H1 (cell line): ENCODE measurements around the gene ARMS2. TPM values are rescaled to one million over a fixed set of nuclear protein-coding genes. Genes with fewer than 3 reads are reported as not detected.

Source experiments
- CTCF ChIA-PET: fragments of 300-600 bp; sonication (Branson Sonifier 250); formaldehyde crosslinking; loops from one replicate; lab custom pipeline; 2021; ENCODE audit not compliant: partially characterized antibody; lab: Charles Lee
- POLR2A ChIA-PET: fragments of 300-600 bp; sonication (Branson Sonifier 250); formaldehyde crosslinking; loops from one replicate; lab custom pipeline; 2021; ENCODE audit warnings: inconsistent platforms; ENCODE audit not compliant: partially characterized antibody; lab: Charles Lee
- DNase-seq, 2 experiments: peaks; one replicate each; pipeline versions ENCODE4 v3.0.0 to v3.0.0-alpha.2; 2010 to 2022; ENCODE audit warnings: low spot score in 2 of 2, low read depth in 1 of 2, mixed read lengths in 1 of 2
- FAIRE-seq: peaks from 2 replicates; lab custom pipeline; 2011; peaks lifted over from hg19 to GRCh38; lab: Jason Lieb, UNC
- H2AFZ ChIP-seq: 2 replicates; pipeline ENCODE4 v1.8.1; 2012; ENCODE audit warnings: low read length, inconsistent platforms
- H2AK5ac ChIP-seq: 2 replicates; pipeline ENCODE4 v1.6.1; 2013; ENCODE audit warnings: low read depth, low read length
- H2BK120ac ChIP-seq: replicated peaks from 2 replicates; pipeline ENCODE3; 2013; ENCODE audit warnings: low read depth, low read length, inconsistent platforms
- H2BK12ac ChIP-seq: 2 replicates; pipeline ENCODE4 v1.6.1; 2013; ENCODE audit warnings: low read depth, low read length
- H2BK15ac ChIP-seq: 2 replicates; pipeline ENCODE4 v1.6.1; 2013; ENCODE audit warnings: low read length
- H2BK20ac ChIP-seq: 2 replicates; pipeline ENCODE4 v1.6.1; 2013; ENCODE audit warnings: low read length
- H2BK5ac ChIP-seq: 2 replicates; pipeline ENCODE4 v1.6.1; 2013; ENCODE audit warnings: low read depth, low read length
- H3K14ac ChIP-seq: 2 replicates; pipeline ENCODE4 v1.6.1; 2013; ENCODE audit warnings: inconsistent platforms; ENCODE audit not compliant: insufficient read length
- H3K18ac ChIP-seq: 2 replicates; pipeline ENCODE4 v1.6.1; 2013; ENCODE audit warnings: low read length; ENCODE audit errors: extremely low read depth
- H3K23ac ChIP-seq: 2 replicates; pipeline ENCODE4 v1.6.1; 2013; ENCODE audit warnings: inconsistent platforms; ENCODE audit not compliant: insufficient read length
- H3K23me2 ChIP-seq: 2 replicates; pipeline ENCODE4 v1.6.1; 2013; ENCODE audit warnings: low read depth, low read length
- H3K27ac ChIP-seq: 2 replicates; pipeline ENCODE4 v1.6.1; 2011; ENCODE audit warnings: low read depth, low read length, inconsistent platforms
- H3K27me3 ChIP-seq, 4 experiments: replicated peaks in 1 of 4; 1 replicate in 1 of 4; 2 replicates in 3 of 4; pipeline versions ENCODE4 v1.6.1 to v1.8.1; 2011 to 2013; ENCODE audit warnings: low read length in 3 of 4, mild to moderate bottlenecking in 3 of 4, inconsistent platforms in 2 of 4, mixed read lengths in 2 of 4, moderate library complexity in 1 of 4; ENCODE audit not compliant: control insufficient read depth in 3 of 4, insufficient read depth in 3 of 4; ENCODE audit errors: extremely low read depth in 1 of 4
- H3K36me3 ChIP-seq, 4 experiments: 2 replicates each; pipeline versions ENCODE4 v1.6.1 to v1.8.1; 2011 to 2013; ENCODE audit warnings: mild to moderate bottlenecking in 4 of 4, low read length in 3 of 4, moderate library complexity in 2 of 4, control low read depth in 1 of 4, inconsistent platforms in 1 of 4; ENCODE audit not compliant: insufficient read depth in 4 of 4, control insufficient read depth in 2 of 4
- H3K4ac ChIP-seq: replicated peaks from 2 replicates; pipeline ENCODE3; 2013; ENCODE audit warnings: low read length, low read depth, mixed read lengths, inconsistent platforms; ENCODE audit not compliant: insufficient read length
- H3K4me1 ChIP-seq, 4 experiments: replicated peaks in 1 of 4; 1 replicate in 1 of 4; 2 replicates in 3 of 4; pipeline versions ENCODE4 v1.6.1 to v1.8.1; 2011 to 2013; ENCODE audit warnings: low read length in 3 of 4, inconsistent platforms in 2 of 4, mixed read lengths in 1 of 4; ENCODE audit not compliant: insufficient read depth in 4 of 4, control insufficient read depth in 3 of 4
- H3K4me2 ChIP-seq, 2 experiments: 2 replicates each; pipeline versions ENCODE4 v1.6.1 to v1.8.1; 2011 to 2013; ENCODE audit warnings: low read depth in 2 of 2, low read length in 2 of 2, control low read depth in 1 of 2, inconsistent platforms in 1 of 2, mild to moderate bottlenecking in 1 of 2; ENCODE audit not compliant: insufficient read depth in 1 of 2
- H3K4me3 ChIP-seq, 4 experiments: fragments of 200-600, 300-600 bp in 1 of 4; sonication (generic), shearing (Covaris generic), sonication (Bioruptor Twin) in 1 of 4; 2 replicates each; pipeline versions ENCODE4 v1.5.1 to v1.8.1; 2011 to 2016; ENCODE audit warnings: low read length in 4 of 4, low read depth in 3 of 4, control low read depth in 2 of 4, inconsistent platforms in 2 of 4, mild to moderate bottlenecking in 2 of 4, mixed read lengths in 1 of 4, moderate library complexity in 1 of 4; ENCODE audit not compliant: insufficient read depth in 2 of 4; ENCODE audit errors: extremely low read depth in 1 of 4
- H3K56ac ChIP-seq: replicated peaks from 2 replicates; pipeline ENCODE3; 2013; ENCODE audit warnings: low read depth, mild to moderate bottlenecking, mixed read lengths, low read length, inconsistent platforms; ENCODE audit not compliant: insufficient read length
- H3K79me1 ChIP-seq: 2 replicates; pipeline ENCODE4 v1.6.1; 2013; ENCODE audit warnings: low read depth, low read length, control low read depth
- H3K79me2 ChIP-seq, 2 experiments: 2 replicates each; pipeline versions ENCODE4 v1.6.1 to v1.8.1; 2012 to 2013; ENCODE audit warnings: low read length in 2 of 2, mild to moderate bottlenecking in 2 of 2, inconsistent platforms in 1 of 2; ENCODE audit not compliant: insufficient read depth in 2 of 2, control insufficient read depth in 1 of 2
- H3K9ac ChIP-seq, 4 experiments: replicated peaks in 1 of 4; 1 replicate in 1 of 4; 2 replicates in 3 of 4; pipeline versions ENCODE4 v1.6.1 to v1.8.1; 2011 to 2013; ENCODE audit warnings: low read depth in 3 of 4, low read length in 3 of 4, control low read depth in 2 of 4, mild to moderate bottlenecking in 2 of 4, moderate library complexity in 2 of 4, inconsistent platforms in 1 of 4; ENCODE audit errors: extremely low read depth in 1 of 4
- H3K9me3 ChIP-seq, 2 experiments: 2 replicates each; pipeline versions ENCODE4 v1.6.1 to v1.8.1; 2012 to 2013; ENCODE audit warnings: mild to moderate bottlenecking in 2 of 2, moderate library complexity in 2 of 2, control low read depth in 1 of 2, inconsistent platforms in 1 of 2, low read depth in 1 of 2, low read length in 1 of 2, mixed read lengths in 1 of 2; ENCODE audit not compliant: insufficient read depth in 2 of 2
- H4K20me1 ChIP-seq, 2 experiments: replicated peaks in 1 of 2; 2 replicates each; pipeline versions ENCODE3 to v1.8.1; 2011 to 2013; ENCODE audit warnings: inconsistent platforms in 2 of 2, low read length in 2 of 2, mild to moderate bottlenecking in 1 of 2; ENCODE audit not compliant: insufficient read depth in 2 of 2, control insufficient read depth in 1 of 2
- H4K5ac ChIP-seq: 2 replicates; pipeline ENCODE4 v1.6.1; 2013; ENCODE audit warnings: low read length, low read depth, mixed read lengths, inconsistent platforms; ENCODE audit not compliant: insufficient read length
- H4K8ac ChIP-seq: 2 replicates; pipeline ENCODE4 v1.8.0; 2013; ENCODE audit warnings: mild to moderate bottlenecking, moderate library complexity, low read length, inconsistent platforms; ENCODE audit not compliant: insufficient read depth; ENCODE audit errors: extremely low read depth
- H4K91ac ChIP-seq: replicated peaks from 2 replicates; pipeline ENCODE3; 2013; ENCODE audit warnings: low read length, mixed read lengths, inconsistent platforms; ENCODE audit not compliant: insufficient read length
- E2F6 ChIP-seq: IDR thresholded peaks from 2 replicates; pipeline ENCODE4 v1.6.1; 2012; ENCODE audit warnings: inconsistent platforms
- MAFK ChIP-seq: IDR thresholded peaks from 2 replicates; pipeline ENCODE4 v1.6.1; 2012; ENCODE audit warnings: low read depth, mild to moderate bottlenecking, improper control_type of control experiment, low read length
- POU5F1 ChIP-seq: IDR thresholded peaks from 2 replicates; pipeline ENCODE4 v1.6.1; 2011; ENCODE audit warnings: low read depth, mild to moderate bottlenecking, low read length, moderate library complexity
- RXRA ChIP-seq: IDR thresholded peaks from 2 replicates; pipeline ENCODE4 v1.6.1; 2011; ENCODE audit warnings: low read depth, mild to moderate bottlenecking, low read length, moderate library complexity; ENCODE audit not compliant: insufficient read depth
- SIRT6 ChIP-seq: IDR thresholded peaks from one replicate; pipeline ENCODE4 v1.7.1; 2012; ENCODE audit warnings: low read length, inconsistent platforms
- TAF1 ChIP-seq: IDR thresholded peaks from 2 replicates; pipeline ENCODE4 v1.6.1; 2011; ENCODE audit warnings: mild to moderate bottlenecking, low read depth, low read length
- TEAD4 ChIP-seq: IDR thresholded peaks from 2 replicates; pipeline ENCODE4 v1.6.1; 2012; ENCODE audit warnings: low read depth, low read length, inconsistent platforms, mixed read lengths
- WGBS, 2 experiments: shearing (Covaris generic) in 1 of 2; methylation state at CpG; one replicate each; pipeline versions ENCODE4 v1.1.6 to v1.1.7; 2013 to 2015; ENCODE audit warnings: low lambda C conversion rate in 2 of 2, mixed read lengths in 2 of 2, inconsistent platforms in 1 of 2, low coverage in 1 of 2, missing lambda C conversion rate in 1 of 2; ENCODE audit not compliant: insufficient replicate concordance in 2 of 2, insufficient coverage in 1 of 2, insufficient read length in 1 of 2; ENCODE audit errors: extremely low coverage in 1 of 2, missing lambda C conversion rate in 1 of 2; 5-methylcytosine and 5-hydroxymethylcytosine counted together
- polyA plus RNA-seq, 7 experiments: library from polyadenylated mRNA; depleted of rRNA in 3 of 7; stranded (reverse) in 5 of 7; unstranded in 2 of 7; fragments of >200 nt in 5 of 7; fragments of 200-250 nt in 2 of 7; gene quantifications; 1 replicate in 5 of 7; 2 replicates in 1 of 7; 4 replicates in 1 of 7; pipeline versions ENCODE4 v1.2.1 to v1.2.3, GENCODE V29; 2011 to 2013; ENCODE audit warnings: missing spikeins in 2 of 7, mixed read lengths in 2 of 7
- total RNA-seq: library from RNA; stranded (reverse); fragmentation: NEBNext Ultra II Directional; extraction: Animal tissue kit (Norgen Biotek cat#: 25700); gene quantifications from 2 replicates; pipeline ENCODE4 v1.2.1, GENCODE V29; 2021

ARMS2 gene
- total and polyA plus RNA-seq, 2 of the 8 experiments (the other 6 are each of a cell fraction or from before 2014, with no cell fraction given), result not detected

GRCh38 chr10:122475100-122475499, 20.6 kb downstream of the ARMS2 start:
- H3K9ac ChIP-seq, result no peak overlapping the region
- no peak for DNase-seq
- CTCF ChIA-PET, result interaction anchor here (0.6 to 0.7 kb wide), 2 partner anchors 10 to 86 kb away, joined by 3 read pairs; no protein-coding TSS in a partner anchor

More at GRCh38 chr10:122475100-122475499, 20.6 kb downstream of the ARMS2 start:
- Histone ChIP-seq H2AK5ac (no peak overlapping the region), H3K4ac (no peak overlapping the region), H4K20me1 (no peaks in the 10 kb centered on the region), H3K23me2 (no peaks in the 10 kb centered on the region), H3K4me1 (peaks cover 7 to 28% (median 17%) of the 10 kb centered on the region in 4 experiments), H3K56ac (no peak overlapping the region), H3K27ac (no peak overlapping the region), H3K18ac (no peak overlapping the region), H2BK12ac (peak overlapping the region; percentile 75; the same call in 1 of the 2 replicates), H3K4me3 (no peak overlapping the region), H4K8ac (no peak overlapping the region), H3K36me3 (no peaks in the 10 kb centered on the region), H2BK20ac (peak overlapping the region; percentile 21; the same call in 1 of the 2 replicates), H3K9me3 (no peaks in the 10 kb centered on the region), H3K79me1 (no peaks in the 10 kb centered on the region), H3K27me3 (no peaks in the 10 kb centered on the region), H3K4me2 (peak overlapping the region in 1 of 2 experiments; percentile 29; a peak in 1 of 4 replicates), H3K23ac (no peak overlapping the region), H3K79me2 (no peaks in the 10 kb centered on the region), H4K91ac (no peak overlapping the region), H3K14ac (no peak overlapping the region), H4K5ac (no peak overlapping the region), H2AFZ (peak overlapping the region; percentile 12; the same call in 1 of the 2 replicates), H2BK5ac (peak overlapping the region; percentile 71; the same call in 1 of the 2 replicates), H2BK15ac (no peak overlapping the region), H2BK120ac (no peak overlapping the region)
- 79% methylated on average over 12 of the region's 12 CpGs; no CpG with 5 or more reads in 1 of the 2 experiments for WGBS, 2 experiments
- no peak for FAIRE-seq
- POLR2A ChIA-PET, result interaction anchor here (1.0 to 1.2 kb wide), 2 partner anchors 11 to 19 kb away, joined by 3 to 4 read pairs; no protein-coding TSS in a partner anchor
- no peak for TF ChIP-seq SIRT6
- no peak for TF ChIP-seq RXRA
- TF ChIP-seq E2F6, result no peak
- no peak for TF ChIP-seq TEAD4
- no peak for TF ChIP-seq POU5F1
- TF ChIP-seq TAF1, result no peak
- no peak for TF ChIP-seq MAFK
